ENCODE results near the gene PLCB4. TPM values are rescaled to one million over a fixed set of nuclear protein-coding genes. Genes with fewer than 3 reads are reported as not detected.

The PLCB4 gene
- total RNA-seq, 1 donor from 2014 or later = 30.5 TPM

DNA sequence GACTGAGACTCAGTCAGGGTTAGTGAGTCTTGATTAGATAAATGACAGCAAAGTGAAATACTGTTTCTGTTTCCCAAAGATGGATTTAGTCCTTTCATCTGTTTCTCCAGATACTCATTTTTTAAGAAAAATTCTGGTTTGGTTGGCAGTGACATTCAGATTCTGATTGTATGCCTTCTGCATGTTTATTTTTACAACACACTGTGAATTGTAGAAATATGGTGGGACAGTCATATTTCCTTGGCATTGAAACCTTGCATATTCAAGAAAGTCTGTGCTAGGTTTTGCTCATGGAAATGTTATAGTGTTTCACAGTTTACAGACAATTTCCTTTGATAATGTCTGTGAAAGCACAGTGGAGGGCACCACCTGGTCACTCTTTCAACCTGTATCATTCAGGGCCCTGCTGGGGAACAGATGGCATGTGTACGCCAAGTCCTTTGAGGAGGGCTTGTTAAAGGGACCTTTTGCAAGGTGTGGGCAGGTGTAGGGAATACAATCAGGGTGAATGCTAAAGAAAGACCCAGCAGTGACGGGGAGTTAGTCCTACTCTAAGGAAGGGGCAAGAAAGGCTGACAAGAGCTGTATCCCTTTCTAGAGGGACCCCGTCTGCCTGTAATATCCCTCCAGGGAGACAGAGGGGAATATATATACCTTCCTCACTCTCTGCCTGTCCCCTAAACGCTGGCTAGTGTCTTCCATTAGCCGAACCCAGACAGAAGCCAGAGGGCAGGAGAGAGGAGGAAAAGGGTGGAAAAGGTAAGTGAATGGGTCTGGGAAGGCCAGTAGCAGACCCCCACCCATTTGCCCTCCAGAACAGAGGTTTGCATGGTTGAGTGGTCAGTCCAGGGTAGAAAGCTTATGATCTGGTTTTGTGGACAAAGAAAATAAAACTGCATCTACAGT lies 10.2 kb downstream of the PLCB4 start:
- DNase-seq = no peak
- no peaks in the 10 kb centered on the region for H3K27me3 ChIP-seq (ENCODE audit: low read depth)
- H3K4me3 ChIP-seq = no peak overlapping the region
- intact Hi-C loops (cut with micrococcal nuclease) = loop anchor here (10.0 kb wide), 1 partner anchor 266 kb away; no protein-coding TSS in a partner anchor
- no peaks in the 10 kb centered on the region for H3K36me3 ChIP-seq
- TF ChIP-seq, protein P1, sequence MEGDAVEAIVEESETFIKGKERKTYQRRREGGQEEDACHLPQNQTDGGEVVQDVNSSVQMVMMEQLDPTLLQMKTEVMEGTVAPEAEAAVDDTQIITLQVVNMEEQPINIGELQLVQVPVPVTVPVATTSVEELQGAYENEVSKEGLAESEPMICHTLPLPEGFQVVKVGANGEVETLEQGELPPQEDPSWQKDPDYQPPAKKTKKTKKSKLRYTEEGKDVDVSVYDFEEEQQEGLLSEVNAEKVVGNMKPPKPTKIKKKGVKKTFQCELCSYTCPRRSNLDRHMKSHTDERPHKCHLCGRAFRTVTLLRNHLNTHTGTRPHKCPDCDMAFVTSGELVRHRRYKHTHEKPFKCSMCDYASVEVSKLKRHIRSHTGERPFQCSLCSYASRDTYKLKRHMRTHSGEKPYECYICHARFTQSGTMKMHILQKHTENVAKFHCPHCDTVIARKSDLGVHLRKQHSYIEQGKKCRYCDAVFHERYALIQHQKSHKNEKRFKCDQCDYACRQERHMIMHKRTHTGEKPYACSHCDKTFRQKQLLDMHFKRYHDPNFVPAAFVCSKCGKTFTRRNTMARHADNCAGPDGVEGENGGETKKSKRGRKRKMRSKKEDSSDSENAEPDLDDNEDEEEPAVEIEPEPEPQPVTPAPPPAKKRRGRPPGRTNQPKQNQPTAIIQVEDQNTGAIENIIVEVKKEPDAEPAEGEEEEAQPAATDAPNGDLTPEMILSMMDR (IDR thresholded peaks at IDR 0.05; ENCODE audit: borderline replicate concordance) = no peak
- H3K27ac ChIP-seq (replicated peaks) = no peak overlapping the region
- no peaks in the 10 kb centered on the region for H3K9me3 ChIP-seq (replicated peaks)
- H3K4me1 ChIP-seq = peaks cover 63% of the 10 kb centered on the region

DNA sequence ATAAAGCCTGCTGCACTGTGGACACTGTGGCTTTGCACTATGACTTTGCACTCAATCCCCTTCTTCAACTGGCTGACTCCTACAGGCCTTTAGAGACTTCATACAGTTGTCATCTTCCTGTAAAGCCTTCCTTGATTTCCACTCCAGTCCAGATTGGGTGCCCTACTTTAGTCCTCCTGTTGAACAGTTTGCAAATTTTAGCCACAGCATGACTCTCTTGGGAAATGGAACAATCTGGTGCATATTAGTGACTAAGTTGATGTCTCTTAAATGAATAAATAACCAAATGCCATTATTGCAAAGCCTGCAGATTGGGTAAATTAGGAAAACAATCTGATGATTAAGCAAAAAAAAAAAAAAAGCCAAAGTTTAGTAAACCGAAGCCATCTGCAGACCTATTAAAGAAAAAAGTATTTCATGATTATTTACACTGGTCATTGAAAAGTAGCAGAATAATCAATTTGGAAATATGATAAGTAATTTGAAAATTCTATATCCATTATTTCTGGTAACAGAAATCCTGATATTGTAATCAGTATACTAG lies 12.6 kb downstream of the PLCB4 start:
- H3K36me3 ChIP-seq = no peaks in the 10 kb centered on the region
- peaks cover 3% of the 10 kb centered on the region for H3K9me3 ChIP-seq (replicated peaks)
- no peaks in the 10 kb centered on the region for H3K27me3 ChIP-seq (ENCODE audit: low read depth)
- H3K4me3 ChIP-seq = no peak overlapping the region
- DNase-seq = no peak
- H3K4me1 ChIP-seq = peaks cover 51% of the 10 kb centered on the region
- intact Hi-C loops (cut with micrococcal nuclease) = no loop called here
- TF ChIP-seq, protein P1 (IDR thresholded peaks at IDR 0.05; ENCODE audit: borderline replicate concordance) = no peak
- no peak overlapping the region for H3K27ac ChIP-seq (replicated peaks)

DNA sequence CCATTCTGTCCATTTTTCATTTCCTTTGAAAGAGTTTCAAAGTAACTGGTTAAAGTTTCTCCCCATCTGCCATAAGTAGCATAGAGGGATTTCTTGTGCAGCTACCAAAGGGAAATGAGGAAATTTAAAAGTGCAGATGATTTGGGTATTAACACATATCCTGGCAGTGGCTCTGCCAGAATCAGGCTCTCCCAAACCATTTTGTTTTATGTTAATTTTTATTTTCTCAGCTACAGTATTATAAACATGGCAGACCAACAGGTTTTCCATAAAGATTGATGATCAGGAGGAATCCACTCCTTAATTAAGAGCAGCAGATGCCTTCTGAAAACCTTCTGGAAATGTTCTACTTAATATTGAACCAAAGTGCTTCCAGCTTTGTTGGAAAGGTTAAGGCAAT lies 13.9 kb downstream of the PLCB4 start:
- H3K27me3 ChIP-seq (ENCODE audit: low read depth) = no peaks in the 10 kb centered on the region
- TF ChIP-seq, protein P1 (IDR thresholded peaks at IDR 0.05; ENCODE audit: borderline replicate concordance) = no peak
- no peak overlapping the region for H3K4me3 ChIP-seq
- no peaks in the 10 kb centered on the region for H3K36me3 ChIP-seq
- intact Hi-C loops (cut with micrococcal nuclease) = no loop called here
- DNase-seq = no peak
- H3K27ac ChIP-seq (replicated peaks) = no peak overlapping the region
- H3K4me1 ChIP-seq = peaks cover 49% of the 10 kb centered on the region
- peaks cover 8% of the 10 kb centered on the region for H3K9me3 ChIP-seq (replicated peaks)

DNA sequence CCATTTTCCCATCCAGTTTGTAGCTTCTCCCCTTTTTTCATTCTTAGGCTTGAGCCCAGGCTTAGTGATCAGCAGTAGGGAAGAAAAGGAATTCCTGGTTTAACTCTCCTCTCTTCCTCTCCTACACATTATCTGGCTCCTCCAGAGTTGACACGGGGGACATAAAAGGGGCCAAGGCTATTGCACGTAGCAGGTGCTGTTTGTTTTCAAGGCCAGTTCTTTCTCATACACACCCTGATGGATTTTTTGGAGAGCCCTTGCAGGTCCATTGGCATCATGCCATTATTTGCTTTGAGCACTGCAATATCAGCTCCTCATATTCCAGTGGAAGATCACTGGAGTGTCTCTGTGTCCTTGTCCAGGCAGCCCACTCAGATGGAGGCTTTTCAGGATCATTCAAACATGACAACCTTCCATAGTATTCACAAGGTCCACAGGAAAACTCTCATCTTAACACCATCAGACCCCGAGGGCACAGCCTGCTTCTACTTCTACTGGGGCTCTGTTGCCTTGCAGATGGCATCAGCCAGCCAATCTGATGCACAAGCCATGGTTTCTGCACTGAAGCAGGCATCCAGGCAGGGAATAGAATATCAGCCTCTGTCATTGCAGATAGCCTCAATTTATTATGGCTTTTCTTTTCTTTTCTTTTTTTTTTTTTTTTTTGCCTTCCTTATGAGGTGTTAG lies 18.8 kb downstream of the PLCB4 start:
- Histone ChIP-seq H3K36me3 (no peaks in the 10 kb centered on the region), H3K27ac (replicated peaks) (no peak overlapping the region), H3K4me1 (peaks cover 74% of the 10 kb centered on the region), H3K27me3 (ENCODE audit: low read depth) (no peaks in the 10 kb centered on the region), H3K9me3 (replicated peaks) (peaks cover 8% of the 10 kb centered on the region), H3K4me3 (no peak overlapping the region)
- intact Hi-C loops (cut with micrococcal nuclease) = no loop called here
- TF ChIP-seq, protein P1 (IDR thresholded peaks at IDR 0.05; ENCODE audit: borderline replicate concordance) = no peak
- DNase-seq = no peak

DNA sequence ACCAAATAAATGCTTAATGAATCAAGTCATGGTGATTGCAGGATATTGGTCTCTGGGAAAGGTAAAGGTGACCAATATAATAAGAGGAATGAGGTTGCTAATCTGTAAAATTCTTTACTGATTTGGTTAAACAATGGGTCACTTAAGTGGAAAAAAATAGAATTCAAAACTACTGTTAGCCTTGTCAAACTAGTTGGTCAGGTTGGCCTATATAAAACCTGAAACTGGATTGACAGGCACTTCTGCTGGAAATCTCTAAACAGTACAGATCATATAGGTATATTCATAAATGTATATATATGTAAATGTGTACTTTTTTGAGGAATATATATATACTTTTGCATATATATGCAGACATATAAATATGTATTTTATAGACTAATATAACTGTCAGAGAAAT lies 19.7 kb downstream of the PLCB4 start:
- H3K4me1 ChIP-seq = peaks cover 74% of the 10 kb centered on the region
- no peak overlapping the region for H3K4me3 ChIP-seq
- intact Hi-C loops (cut with micrococcal nuclease) = no loop called here
- H3K9me3 ChIP-seq (replicated peaks) = peaks cover 8% of the 10 kb centered on the region
- TF ChIP-seq, protein P1 (IDR thresholded peaks at IDR 0.05; ENCODE audit: borderline replicate concordance) = no peak
- H3K27ac ChIP-seq (replicated peaks) = peak overlapping the region; percentile 24
- no peaks in the 10 kb centered on the region for H3K27me3 ChIP-seq (ENCODE audit: low read depth)
- H3K36me3 ChIP-seq = no peaks in the 10 kb centered on the region
- no peak for DNase-seq

Data from left ventricle myocardium inferior (tissue), 1 donor.